GM12872 (cell line): ENCODE measurements around the gene CCBE1.

Experiments used
- CTCF ChIP-seq: IDR thresholded peaks from 3 replicates; pipeline ENCODE4 v1.5.1; 2011; ENCODE audit warnings: low read depth, mild to moderate bottlenecking, low read length, moderate library complexity; ENCODE audit not compliant: insufficient read depth

CCBE1 gene

GRCh38 chr18:59604877-59605276, 92.3 kb downstream of the CCBE1 start:
- no peak for TF ChIP-seq CTCF

GRCh38 chr18:59597049-59597448, 100.2 kb downstream of the CCBE1 start:
- TF ChIP-seq CTCF = no peak

GRCh38 chr18:59593291-59593717, 103.9 kb downstream of the CCBE1 start:
- TF ChIP-seq CTCF = no peak

- TF ChIP-seq CTCF = no peak
Measured at GRCh38 chr18:59592624-59593023, 104.6 kb downstream of the CCBE1 start.

GRCh38 chr18:59582395-59582794, 114.8 kb downstream of the CCBE1 start:
- no peak for TF ChIP-seq CTCF

GRCh38 chr18:59579509-59579908, 117.7 kb downstream of the CCBE1 start:
- no peak for TF ChIP-seq CTCF

GRCh38 chr18:59577386-59577655, 119.9 kb downstream of the CCBE1 start:
- no peak for TF ChIP-seq CTCF

- TF ChIP-seq CTCF = no peak
Measured at GRCh38 chr18:59576541-59577385, 120.5 kb downstream of the CCBE1 start.
